ENCODE results near the gene GMDS. TPM values are rescaled to one million over a fixed set of nuclear protein-coding genes. Genes with fewer than 3 reads are reported as not detected.

GMDS gene
- total and polyA plus RNA-seq, 2 of the 13 experiments (the other 11 are each of a cell fraction or from before 2014, with no cell fraction given), result 64.4 to 112 TPM

GRCh38 chr6:1596088-1596852 is 649.1 kb downstream of the GMDS start:
- Histone ChIP-seq H3K4me2 (ENCODE audit: low read depth, low read length) (peak overlapping the region; percentile 82), H3K36me3 (replicated peaks in 1 of 2; ENCODE audit: control insufficient read depth in 1 of 2, insufficient read depth in 2 of 2, low read length in 2 of 2) (no peaks in the 10 kb centered on the region), H3K4me3 (replicated peaks in 1 of 3; ENCODE audit: insufficient read depth in 1 of 3, low read depth in 2 of 3, low read length in 3 of 3) (peak overlapping the region in 2 of 3 experiments; percentile 6 to 44; a peak in 2 of 6 replicates), H3K27me3 (ENCODE audit: control insufficient read depth in 1 of 2, insufficient read depth in 2 of 2, low read length in 2 of 2) (peaks cover 11 to 83% of the 10 kb centered on the region in 2 experiments; a peak in 4 of 5 replicates), H3K9ac (ENCODE audit: insufficient read depth, low read depth, low read length) (no peak overlapping the region), H3K4me1 (ENCODE audit: insufficient read depth, low read length) (peaks cover 49% of the 10 kb centered on the region), H4K20me1 (ENCODE audit: insufficient read depth, low read length) (no peaks in the 10 kb centered on the region), H3K79me2 (ENCODE audit: insufficient read depth, low read length) (no peaks in the 10 kb centered on the region), H3K27ac (ENCODE audit: extremely low read length, insufficient read depth, low read length) (no peak overlapping the region), H2AFZ (ENCODE audit: low read length) (no peak overlapping the region), H3K9me3 (ENCODE audit: low read length) (no peaks in the 10 kb centered on the region)
- FAIRE-seq (peak; percentile 95), ATAC-seq (peak; percentile 83), DNase-seq (ENCODE audit: low spot score) (peak; percentile 50)
- no TSS peak for BruUV-seq (replicated peaks)
- ChIA-PET POLR2A (no interaction called here), CTCF (ENCODE audit: low intra/inter-chr PET ratio, low total read pairs) (interaction anchor here (1.0 to 2.2 kb wide), 8 partner anchors 508 to 1154 kb away, joined by 3 to 15 read pairs (median 8); partner anchors contain the start of gene MYLK4)
- WGBS (ENCODE audit: low lambda C conversion rate), result 12% methylated on average over 23 of the region's 25 CpGs
- in situ Hi-C loops (cut with HindIII; ENCODE audit: extremely low pct_ligation_motif_present, low pct_unique_long_range_greater_than_20kb) (loop anchor here (5.0 kb wide), 2 partner anchors 756 to 1151 kb away; no protein-coding TSS in a partner anchor), intact Hi-C loops (cut with micrococcal nuclease; ENCODE audit: unreplicated experiment) (loop anchor here (1.0 to 10.0 kb wide), 7 partner anchors 509 to 1459 kb away; no protein-coding TSS in a partner anchor)
- TF ChIP-seq, protein P1, sequence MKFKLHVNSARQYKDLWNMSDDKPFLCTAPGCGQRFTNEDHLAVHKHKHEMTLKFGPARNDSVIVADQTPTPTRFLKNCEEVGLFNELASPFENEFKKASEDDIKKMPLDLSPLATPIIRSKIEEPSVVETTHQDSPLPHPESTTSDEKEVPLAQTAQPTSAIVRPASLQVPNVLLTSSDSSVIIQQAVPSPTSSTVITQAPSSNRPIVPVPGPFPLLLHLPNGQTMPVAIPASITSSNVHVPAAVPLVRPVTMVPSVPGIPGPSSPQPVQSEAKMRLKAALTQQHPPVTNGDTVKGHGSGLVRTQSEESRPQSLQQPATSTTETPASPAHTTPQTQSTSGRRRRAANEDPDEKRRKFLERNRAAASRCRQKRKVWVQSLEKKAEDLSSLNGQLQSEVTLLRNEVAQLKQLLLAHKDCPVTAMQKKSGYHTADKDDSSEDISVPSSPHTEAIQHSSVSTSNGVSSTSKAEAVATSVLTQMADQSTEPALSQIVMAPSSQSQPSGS (CRISPR knock-in tag; IDR thresholded peaks at IDR 0.05), result peak; percentile 17; the same call in 1 of the 2 replicates
- peak; percentile 48; the same call in 1 of the 2 replicates for TF ChIP-seq ZGPAT (CRISPR knock-in tag; IDR thresholded peaks at IDR 0.05)
- TF ChIP-seq ZNF510 (CRISPR knock-in tag; IDR thresholded peaks at IDR 0.05; ENCODE audit: low read depth), result no peak
- 0 out of 2 replicates have a peak, but pooled peaks have one; percentile 51 for TF ChIP-seq TSC22D2 (CRISPR knock-in tag; IDR thresholded peaks at IDR 0.05; ENCODE audit: borderline replicate concordance)
- TF ChIP-seq ZFY (CRISPR knock-in tag; IDR thresholded peaks at IDR 0.05), result peak; percentile 21; the same call in 1 of the 2 replicates
- TF ChIP-seq FOXP4 (CRISPR knock-in tag; IDR thresholded peaks at IDR 0.05), result peak; percentile 28; the same call in 1 of the 2 replicates
- 0 out of 2 replicates have a peak, but pooled peaks have one; percentile 52 for TF ChIP-seq ZNF383 (CRISPR knock-in tag; IDR thresholded peaks at IDR 0.05; ENCODE audit: borderline replicate concordance)
- TF ChIP-seq ZNF547 (CRISPR knock-in tag; IDR thresholded peaks at IDR 0.05), result 0 out of 2 replicates have a peak, but pooled peaks have one; percentile 50
- TF ChIP-seq HNRNPH1 (optimal IDR thresholded peaks at IDR 0.05; ENCODE audit: low read depth, low read length), result no peak
- no peak for TF ChIP-seq MAZ (IDR thresholded peaks at IDR 0.05; ENCODE audit: borderline replicate concordance, low read depth, low read length)
- 0 out of 2 replicates have a peak, but pooled peaks have one; percentile 29 for TF ChIP-seq MAZ (CRISPR knock-in tag; IDR thresholded peaks at IDR 0.05; ENCODE audit: low read depth)
- peak; percentile 71; the same call in 1 of the 2 replicates for TF ChIP-seq ZNF580 (CRISPR knock-in tag; IDR thresholded peaks at IDR 0.05; ENCODE audit: borderline replicate concordance, low read depth)
- TF ChIP-seq, protein P2, sequence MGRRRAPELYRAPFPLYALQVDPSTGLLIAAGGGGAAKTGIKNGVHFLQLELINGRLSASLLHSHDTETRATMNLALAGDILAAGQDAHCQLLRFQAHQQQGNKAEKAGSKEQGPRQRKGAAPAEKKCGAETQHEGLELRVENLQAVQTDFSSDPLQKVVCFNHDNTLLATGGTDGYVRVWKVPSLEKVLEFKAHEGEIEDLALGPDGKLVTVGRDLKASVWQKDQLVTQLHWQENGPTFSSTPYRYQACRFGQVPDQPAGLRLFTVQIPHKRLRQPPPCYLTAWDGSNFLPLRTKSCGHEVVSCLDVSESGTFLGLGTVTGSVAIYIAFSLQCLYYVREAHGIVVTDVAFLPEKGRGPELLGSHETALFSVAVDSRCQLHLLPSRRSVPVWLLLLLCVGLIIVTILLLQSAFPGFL (CRISPR knock-in tag; IDR thresholded peaks at IDR 0.05), result no peak
- TF ChIP-seq MXD3 (CRISPR knock-in tag; IDR thresholded peaks at IDR 0.05), result 0 out of 2 replicates have a peak, but pooled peaks have one; percentile 41
- peak; percentile 44; the same call in 1 of the 2 replicates for TF ChIP-seq ZBTB7A (CRISPR knock-in tag; IDR thresholded peaks at IDR 0.05)
